Tibial nerve (tissue), 4 donors: Measurements from ENCODE around the gene THSD7B.

ENCODE experiments used
- EP300 ChIP-seq, 2 donors: sonication (generic); formaldehyde crosslinking; IDR thresholded peaks; one replicate each; pipeline ENCODE4 v1.6.1; 2017; ENCODE audit warnings: antibody characterized with exemption in 2 of 2, mild to moderate bottlenecking in 1 of 2
- POLR2A ChIP-seq, 2 donors: fragments of 450-650 bp; IDR thresholded peaks; one replicate each; pipeline ENCODE4 v1.6.1; 2017; ENCODE audit warnings: antibody characterized with exemption in 2 of 2, mild to moderate bottlenecking in 2 of 2, moderate library complexity in 2 of 2
- TF ChIP-seq, protein P1 (sequence below), 5 experiments: fragments of 200-600 bp in 3 of 5; fragments of 450-650 bp in 2 of 5; sonication (generic) in 3 of 5; IDR thresholded peaks; one replicate each; pipeline ENCODE4 v1.5.1; 2016 to 2019; ENCODE audit warnings: antibody characterized with exemption in 5 of 5, mild to moderate bottlenecking in 3 of 5, moderate library complexity in 2 of 5

DNA sequence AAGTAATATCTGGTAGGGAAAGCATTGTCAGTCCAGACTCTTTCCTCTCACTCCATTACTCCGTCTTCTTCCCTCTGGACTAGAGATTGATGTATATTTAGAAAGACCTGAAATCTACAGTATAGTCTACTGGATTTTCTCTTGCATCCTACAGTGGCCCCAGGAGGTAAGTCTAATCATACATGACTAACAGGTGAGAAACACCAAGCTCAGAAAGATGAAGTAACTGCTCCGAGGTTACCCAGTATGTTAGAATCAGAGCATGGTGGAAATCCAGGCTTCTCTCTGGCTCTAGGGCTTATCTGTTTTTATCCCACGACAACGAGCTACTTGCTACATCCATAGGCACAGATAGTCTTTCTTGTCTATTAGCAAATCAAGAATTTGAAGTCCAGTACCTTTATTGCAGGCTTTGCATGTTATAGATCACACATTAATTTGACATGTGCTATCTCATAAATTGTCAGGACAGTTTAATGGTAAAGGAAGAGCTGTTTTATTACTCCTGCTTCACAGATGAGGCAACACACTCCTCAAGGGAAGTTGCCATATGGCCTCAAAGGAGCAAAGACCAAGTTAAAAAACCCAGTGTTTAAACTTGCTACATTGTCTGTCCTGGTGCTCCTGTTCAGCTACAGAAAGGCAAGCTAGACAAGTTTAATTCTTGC, 484.3 kb downstream of the THSD7B start:
- TF ChIP-seq POLR2A (IDR thresholded peaks at IDR 0.05) (no peak), EP300 (IDR thresholded peaks at IDR 0.05) (no peak)
- TF ChIP-seq, protein P1, sequence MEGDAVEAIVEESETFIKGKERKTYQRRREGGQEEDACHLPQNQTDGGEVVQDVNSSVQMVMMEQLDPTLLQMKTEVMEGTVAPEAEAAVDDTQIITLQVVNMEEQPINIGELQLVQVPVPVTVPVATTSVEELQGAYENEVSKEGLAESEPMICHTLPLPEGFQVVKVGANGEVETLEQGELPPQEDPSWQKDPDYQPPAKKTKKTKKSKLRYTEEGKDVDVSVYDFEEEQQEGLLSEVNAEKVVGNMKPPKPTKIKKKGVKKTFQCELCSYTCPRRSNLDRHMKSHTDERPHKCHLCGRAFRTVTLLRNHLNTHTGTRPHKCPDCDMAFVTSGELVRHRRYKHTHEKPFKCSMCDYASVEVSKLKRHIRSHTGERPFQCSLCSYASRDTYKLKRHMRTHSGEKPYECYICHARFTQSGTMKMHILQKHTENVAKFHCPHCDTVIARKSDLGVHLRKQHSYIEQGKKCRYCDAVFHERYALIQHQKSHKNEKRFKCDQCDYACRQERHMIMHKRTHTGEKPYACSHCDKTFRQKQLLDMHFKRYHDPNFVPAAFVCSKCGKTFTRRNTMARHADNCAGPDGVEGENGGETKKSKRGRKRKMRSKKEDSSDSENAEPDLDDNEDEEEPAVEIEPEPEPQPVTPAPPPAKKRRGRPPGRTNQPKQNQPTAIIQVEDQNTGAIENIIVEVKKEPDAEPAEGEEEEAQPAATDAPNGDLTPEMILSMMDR (IDR thresholded peaks at IDR 0.05), result no peak
